ENCODE data around the gene DFFA. TPM values are rescaled to one million over a fixed set of nuclear protein-coding genes. Genes with fewer than 3 reads are reported as not detected.

Gene DFFA
- total RNA-seq, 1 experiment from 2014 or later: 94.1 TPM

DNA sequence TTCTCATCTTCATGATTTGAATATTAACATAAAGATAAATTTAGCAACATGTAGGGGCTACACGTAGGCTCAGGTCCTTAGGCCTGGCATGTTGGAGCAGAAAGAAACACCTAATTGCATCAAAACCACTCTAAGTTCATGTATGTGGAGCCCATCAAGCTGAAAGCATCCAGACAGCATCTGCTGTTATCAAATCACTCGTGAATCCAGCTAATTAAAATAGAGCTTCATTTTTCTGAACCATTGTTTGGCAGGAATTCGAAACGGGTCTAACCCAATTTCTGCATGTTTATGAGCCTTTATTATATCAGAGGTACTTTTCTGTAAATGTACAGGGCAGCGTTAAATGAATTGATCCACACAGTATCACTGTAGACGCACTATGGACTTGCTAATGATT is 48.2 kb upstream of the DFFA start:
- H3T11ph ChIP-seq (ENCODE audit: low read length): no peak overlapping the region
- no peak overlapping the region for H3K4me2 ChIP-seq (ENCODE audit: insufficient read depth, insufficient read length, low read length)
- no peaks in the 10 kb centered on the region for H3K27me3 ChIP-seq (ENCODE audit: insufficient read depth, low read length)
- no peak overlapping the region for H2BK15ac ChIP-seq (ENCODE audit: low read depth, low read length)
- no CpG with 5 or more reads among the region's 6 CpGs for WGBS (ENCODE audit: extremely low coverage, insufficient read length, low lambda C conversion rate)
- Mint-ChIP-seq H3K9me3 (no peaks in the 10 kb centered on the region), H3K27me3 (ENCODE audit: low read depth) (no peaks in the 10 kb centered on the region), H3K36me3 (ENCODE audit: insufficient read depth in 1 of 3, low read depth in 3 of 3) (peaks cover 0 to 5% (median 2%) of the 10 kb centered on the region in 3 experiments; a peak in 3 of 7 replicates), H3K4me3 (no peak overlapping the region), H3K4me1 (peaks cover 40 to 48% of the 10 kb centered on the region in 2 experiments), H3K27ac (no peak overlapping the region)
- H4K8ac ChIP-seq (replicated peaks; ENCODE audit: insufficient read length, low read depth, low read length): no peak overlapping the region
- no peak overlapping the region for H2AK5ac ChIP-seq (ENCODE audit: insufficient read length, low read length)
- no peak overlapping the region for H2BK5ac ChIP-seq (ENCODE audit: insufficient read length, low read length)
- H2BK20ac ChIP-seq (ENCODE audit: low read depth, low read length, poor library complexity, severe bottlenecking): no peak overlapping the region
- no peak overlapping the region for H2BK120ac ChIP-seq (ENCODE audit: low read depth, low read length, poor library complexity, severe bottlenecking)
- no peak overlapping the region for H3K18ac ChIP-seq (ENCODE audit: insufficient read length, low read depth, low read length)
- no peak overlapping the region for H4K91ac ChIP-seq (ENCODE audit: insufficient read length, low read depth, low read length)
- H4K5ac ChIP-seq (ENCODE audit: insufficient read length, low read depth, low read length): no peak overlapping the region
- no peak for DNase-seq
- H3K79me2 ChIP-seq (ENCODE audit: insufficient read depth, low read length): peaks cover 4% of the 10 kb centered on the region; the same call in 1 of the 2 replicates
- H3K27ac ChIP-seq (ENCODE audit: insufficient read length, low read depth, low read length): no peak overlapping the region
- H3K23ac ChIP-seq (ENCODE audit: insufficient read length, low read depth, low read length): no peak overlapping the region
- no peaks in the 10 kb centered on the region for H3K23me2 ChIP-seq (ENCODE audit: insufficient read length, low read depth, low read length, poor library complexity, severe bottlenecking)
- no peaks in the 10 kb centered on the region for H3K9me3 ChIP-seq (ENCODE audit: control insufficient read depth, low read depth, low read length)
- TF ChIP-seq, protein P1, sequence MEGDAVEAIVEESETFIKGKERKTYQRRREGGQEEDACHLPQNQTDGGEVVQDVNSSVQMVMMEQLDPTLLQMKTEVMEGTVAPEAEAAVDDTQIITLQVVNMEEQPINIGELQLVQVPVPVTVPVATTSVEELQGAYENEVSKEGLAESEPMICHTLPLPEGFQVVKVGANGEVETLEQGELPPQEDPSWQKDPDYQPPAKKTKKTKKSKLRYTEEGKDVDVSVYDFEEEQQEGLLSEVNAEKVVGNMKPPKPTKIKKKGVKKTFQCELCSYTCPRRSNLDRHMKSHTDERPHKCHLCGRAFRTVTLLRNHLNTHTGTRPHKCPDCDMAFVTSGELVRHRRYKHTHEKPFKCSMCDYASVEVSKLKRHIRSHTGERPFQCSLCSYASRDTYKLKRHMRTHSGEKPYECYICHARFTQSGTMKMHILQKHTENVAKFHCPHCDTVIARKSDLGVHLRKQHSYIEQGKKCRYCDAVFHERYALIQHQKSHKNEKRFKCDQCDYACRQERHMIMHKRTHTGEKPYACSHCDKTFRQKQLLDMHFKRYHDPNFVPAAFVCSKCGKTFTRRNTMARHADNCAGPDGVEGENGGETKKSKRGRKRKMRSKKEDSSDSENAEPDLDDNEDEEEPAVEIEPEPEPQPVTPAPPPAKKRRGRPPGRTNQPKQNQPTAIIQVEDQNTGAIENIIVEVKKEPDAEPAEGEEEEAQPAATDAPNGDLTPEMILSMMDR (conservative IDR thresholded peaks at IDR 0.05): no peak
- no peak overlapping the region for H2BK12ac ChIP-seq (ENCODE audit: insufficient read length, low read depth, low read length)
- no peak overlapping the region for H2AFZ ChIP-seq (ENCODE audit: low read length)
- H4K20me1 ChIP-seq (ENCODE audit: control insufficient read depth, insufficient read depth, insufficient read length): no peaks in the 10 kb centered on the region
- no peak overlapping the region for H3K56ac ChIP-seq (ENCODE audit: insufficient read length, low read depth, low read length)
- no peak overlapping the region for H3K4ac ChIP-seq (ENCODE audit: low read depth, low read length)
- H3K9ac ChIP-seq (ENCODE audit: extremely low read depth, insufficient read length, low read length): no peak overlapping the region
- peaks cover 12% of the 10 kb centered on the region; the same call in 1 of the 2 replicates for H3K4me1 ChIP-seq (ENCODE audit: insufficient read depth, low read length)
- no peak overlapping the region for H3K14ac ChIP-seq (ENCODE audit: insufficient read depth, low read length)
- no peaks in the 10 kb centered on the region for H3K79me1 ChIP-seq (ENCODE audit: insufficient read depth, low read depth, low read length, poor library complexity, severe bottlenecking)
